Caco-2 (cell line): ENCODE measurements around the gene ROBO1. TPM values are rescaled to one million over a fixed set of nuclear protein-coding genes. Genes with fewer than 3 reads are reported as not detected.

ENCODE experiments used
- BruUV-seq: library from RNA; stranded (reverse); fragments of 400-500 nt; replicated peaks from 2 replicates; lab custom pipeline; 2021; lab: Mats Ljungman, UMichigan
- CTCF ChIA-PET: fragments of 300-600 bp; sonication (Branson Sonifier 250); formaldehyde crosslinking; loops from one replicate; lab custom pipeline; 2022; ENCODE audit warnings: antibody characterized with exemption; lab: Charles Lee
- POLR2A ChIA-PET: fragments of 300-600 bp; sonication (Branson Sonifier 250); formaldehyde crosslinking; loops from one replicate; lab custom pipeline; 2022; ENCODE audit warnings: antibody characterized with exemption; lab: Charles Lee
- DNase-seq, 2 experiments: peaks; one replicate each; pipeline versions ENCODE4 v3.0.0 to v3.0.0-alpha.2; 2020 to 2022
- H3K27me3 ChIP-seq: replicated peaks from 2 replicates; pipeline ENCODE4 v1.6.0; 2011; ENCODE audit warnings: low read length; ENCODE audit not compliant: control insufficient read depth, insufficient read depth
- H3K36me3 ChIP-seq: 2 replicates; pipeline ENCODE4 v1.5.1; 2011; ENCODE audit warnings: low read length; ENCODE audit not compliant: control insufficient read depth, insufficient read depth
- H3K4me1 ChIP-seq: fragments of 250-450 bp; sonication (Bioruptor Pico); 2 replicates; pipeline ENCODE4 v1.5.1; 2020; ENCODE audit warnings: mild to moderate bottlenecking
- H3K4me3 ChIP-seq: 2 replicates; pipeline ENCODE4 v1.5.1; 2011; ENCODE audit warnings: low read depth, mild to moderate bottlenecking, control low read depth, low read length
- H3K9me3 ChIP-seq: fragments of 250-450 bp; sonication (Bioruptor Pico); 2 replicates; pipeline ENCODE4 v1.5.1; 2020; ENCODE audit warnings: mild to moderate bottlenecking, moderate library complexity
- H3K27ac Mint-ChIP-seq: one replicate; pipeline ENCODE4 v1.8.0; 2022; ENCODE audit warnings: mixed read lengths; ENCODE audit not compliant: unreplicated experiment
- H3K27me3 Mint-ChIP-seq: one replicate; pipeline ENCODE4 v1.8.0; 2022; ENCODE audit warnings: mixed read lengths; ENCODE audit not compliant: insufficient read depth, unreplicated experiment
- H3K36me3 Mint-ChIP-seq: one replicate; pipeline ENCODE4 v1.8.0; 2022; ENCODE audit warnings: mild to moderate bottlenecking, mixed read lengths; ENCODE audit not compliant: insufficient read depth, unreplicated experiment
- H3K4me1 Mint-ChIP-seq: one replicate; pipeline ENCODE4 v1.8.0; 2022; ENCODE audit warnings: low read depth, mixed read lengths; ENCODE audit not compliant: unreplicated experiment
- H3K4me3 Mint-ChIP-seq: one replicate; pipeline ENCODE4 v1.8.0; 2022; ENCODE audit warnings: mild to moderate bottlenecking, moderate library complexity, mixed read lengths; ENCODE audit not compliant: unreplicated experiment
- H3K9me3 Mint-ChIP-seq: one replicate; pipeline ENCODE4 v1.8.0; 2022; ENCODE audit warnings: mixed read lengths; ENCODE audit not compliant: unreplicated experiment
- CTCF ChIP-seq, 2 experiments: fragments of 200-600 bp in 1 of 2; IDR thresholded peaks; 1 replicate in 1 of 2; 2 replicates in 1 of 2; pipeline versions ENCODE4 v1.5.1 to v1.8.0; 2011 to 2022; ENCODE audit warnings: antibody characterized with exemption in 1 of 2, control low read depth in 1 of 2, inconsistent platforms in 1 of 2, low read depth in 1 of 2, low read length in 1 of 2, mild to moderate bottlenecking in 1 of 2, moderate library complexity in 1 of 2; ENCODE audit not compliant: insufficient read depth in 1 of 2, severe bottlenecking in 1 of 2, unreplicated experiment in 1 of 2
- intact Hi-C: fragments of 100-400 bp; cut with micrococcal nuclease; formaldehyde crosslinking; loops from one replicate; pipeline ENCODE4 v1.10.0; 2022; ENCODE audit not compliant: unreplicated experiment
- total RNA-seq: library from RNA; stranded (reverse); gene quantifications from 2 replicates; pipeline ENCODE4 v1.2.3, GENCODE V29; 2022

ROBO1 gene
- total RNA-seq, 1 experiment from 2014 or later = 1.8 TPM

- Histone ChIP-seq H3K27me3 (no peaks in the 10 kb centered on the region), H3K4me3 (no peak overlapping the region), H3K9me3 (no peaks in the 10 kb centered on the region), H3K4me1 (no peaks in the 10 kb centered on the region), H3K36me3 (no peaks in the 10 kb centered on the region)
- no peaks in the 10 kb centered on the region for H3K36me3 Mint-ChIP-seq
- intact Hi-C loops = loop anchor here (1.0 to 2.0 kb wide), 3 partner anchors 83 to 424 kb away; no protein-coding TSS in a partner anchor
- H3K27ac Mint-ChIP-seq = no peak overlapping the region
- H3K4me3 Mint-ChIP-seq = no peak overlapping the region
- no peaks in the 10 kb centered on the region for H3K4me1 Mint-ChIP-seq
- ChIA-PET CTCF (interaction anchor here (0.7 to 1.2 kb wide), 3 partner anchors 372 to 1884 kb away, joined by 3 to 5 read pairs (median 3); no protein-coding TSS in a partner anchor), POLR2A (no interaction called here)
- no peaks in the 10 kb centered on the region for H3K27me3 Mint-ChIP-seq
- BruUV-seq = no TSS peak
- peak; percentile 68 to 73 for TF ChIP-seq CTCF (IDR thresholded peaks at IDR 0.05; ENCODE audit: insufficient read depth in 1 of 2, low read depth in 1 of 2, low read length in 1 of 2, severe bottlenecking in 1 of 2, unreplicated experiment in 1 of 2)
- H3K9me3 Mint-ChIP-seq = no peaks in the 10 kb centered on the region
- peak in 1 of 2 experiments; percentile 54 for DNase-seq
Observed at GRCh38 chr3:78645628-78646310, 1122.0 kb downstream of the ROBO1 start.

- TF ChIP-seq CTCF (IDR thresholded peaks at IDR 0.05; ENCODE audit: insufficient read depth in 1 of 2, low read depth in 1 of 2, low read length in 1 of 2, severe bottlenecking in 1 of 2, unreplicated experiment in 1 of 2) = no peak
- H3K4me1 ChIP-seq = no peaks in the 10 kb centered on the region
- no peaks in the 10 kb centered on the region for H3K36me3 Mint-ChIP-seq
- H3K4me3 ChIP-seq = no peak overlapping the region
- intact Hi-C loops = loop anchor here (1.0 to 2.0 kb wide), 3 partner anchors 82 to 424 kb away; no protein-coding TSS in a partner anchor
- no peaks in the 10 kb centered on the region for H3K9me3 Mint-ChIP-seq
- no peaks in the 10 kb centered on the region for H3K36me3 ChIP-seq
- BruUV-seq = no TSS peak
- DNase-seq = no peak
- no peaks in the 10 kb centered on the region for H3K4me1 Mint-ChIP-seq
- CTCF ChIA-PET = no interaction called here
- no peaks in the 10 kb centered on the region for H3K27me3 Mint-ChIP-seq
- H3K9me3 ChIP-seq = no peaks in the 10 kb centered on the region
- no peaks in the 10 kb centered on the region for H3K27me3 ChIP-seq
- H3K4me3 Mint-ChIP-seq = no peak overlapping the region
- no peak overlapping the region for H3K27ac Mint-ChIP-seq
- POLR2A ChIA-PET = no interaction called here
Observed at GRCh38 chr3:78644847-78645246, 1123.0 kb downstream of the ROBO1 start.

- Mint-ChIP-seq H3K27ac (no peak overlapping the region), H3K27me3 (no peaks in the 10 kb centered on the region), H3K4me3 (no peak overlapping the region), H3K9me3 (no peaks in the 10 kb centered on the region), H3K4me1 (no peaks in the 10 kb centered on the region), H3K36me3 (no peaks in the 10 kb centered on the region)
- Histone ChIP-seq H3K4me1 (no peaks in the 10 kb centered on the region), H3K9me3 (no peaks in the 10 kb centered on the region), H3K4me3 (no peak overlapping the region), H3K27me3 (no peaks in the 10 kb centered on the region), H3K36me3 (no peaks in the 10 kb centered on the region)
- no peak for TF ChIP-seq CTCF (IDR thresholded peaks at IDR 0.05; ENCODE audit: insufficient read depth in 1 of 2, low read depth in 1 of 2, low read length in 1 of 2, severe bottlenecking in 1 of 2, unreplicated experiment in 1 of 2)
- ChIA-PET CTCF (no interaction called here), POLR2A (no interaction called here)
- no TSS peak for BruUV-seq
- intact Hi-C loops = no loop called here
- DNase-seq = no peak
Observed at GRCh38 chr3:78642226-78643035, 1125.4 kb downstream of the ROBO1 start.
